Fibroblast of the aortic adventitia (primary cell): ENCODE data around the gene CLDN8. TPM values are rescaled to one million over a fixed set of nuclear protein-coding genes. Genes with fewer than 3 reads are reported as not detected.

ENCODE experiments used
- DNase-seq: peaks from one replicate; pipeline ENCODE4 v3.0.0-alpha.2; 2010; ENCODE audit warnings: low read depth
- H3K4me3 ChIP-seq: 2 replicates; pipeline ENCODE4 v1.5.1; 2011; ENCODE audit warnings: low read depth, mild to moderate bottlenecking, control low read depth, low read length, moderate library complexity
- total RNA-seq: library from RNA; depleted of rRNA; stranded (reverse); fragments of >200 nt; gene quantifications from 2 replicates; pipeline ENCODE4 v1.2.3, GENCODE V29; 2012; ENCODE audit warnings: low replicate concordance
- TF ChIP-seq, protein P1 (sequence below): IDR thresholded peaks from 2 replicates; pipeline ENCODE4 v1.5.1; 2011; ENCODE audit warnings: mild to moderate bottlenecking, low read length, control low read depth, inconsistent platforms; ENCODE audit not compliant: insufficient read depth

CLDN8 gene
- total RNA-seq, 1 donor = not detected

DNA sequence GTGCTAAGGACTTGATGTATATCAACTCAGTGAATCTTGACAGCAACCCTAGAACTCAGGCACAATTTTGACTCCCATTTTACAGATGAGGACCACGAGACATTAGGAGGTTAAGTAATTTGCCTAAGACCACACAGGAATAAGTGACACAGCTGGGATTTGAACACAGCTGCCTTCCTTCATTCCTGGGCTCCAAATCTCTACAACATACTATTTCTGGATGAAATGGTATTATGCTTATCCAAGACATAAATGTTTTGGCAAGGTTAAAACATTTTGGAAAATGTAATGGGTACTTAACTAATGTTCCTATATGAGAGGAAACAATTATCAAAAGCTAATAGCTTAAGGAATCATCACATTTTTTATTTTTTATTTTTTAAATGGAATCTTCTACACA is 4.8 kb downstream of the CLDN8 start:
- no peak for DNase-seq
- TF ChIP-seq, protein P1, sequence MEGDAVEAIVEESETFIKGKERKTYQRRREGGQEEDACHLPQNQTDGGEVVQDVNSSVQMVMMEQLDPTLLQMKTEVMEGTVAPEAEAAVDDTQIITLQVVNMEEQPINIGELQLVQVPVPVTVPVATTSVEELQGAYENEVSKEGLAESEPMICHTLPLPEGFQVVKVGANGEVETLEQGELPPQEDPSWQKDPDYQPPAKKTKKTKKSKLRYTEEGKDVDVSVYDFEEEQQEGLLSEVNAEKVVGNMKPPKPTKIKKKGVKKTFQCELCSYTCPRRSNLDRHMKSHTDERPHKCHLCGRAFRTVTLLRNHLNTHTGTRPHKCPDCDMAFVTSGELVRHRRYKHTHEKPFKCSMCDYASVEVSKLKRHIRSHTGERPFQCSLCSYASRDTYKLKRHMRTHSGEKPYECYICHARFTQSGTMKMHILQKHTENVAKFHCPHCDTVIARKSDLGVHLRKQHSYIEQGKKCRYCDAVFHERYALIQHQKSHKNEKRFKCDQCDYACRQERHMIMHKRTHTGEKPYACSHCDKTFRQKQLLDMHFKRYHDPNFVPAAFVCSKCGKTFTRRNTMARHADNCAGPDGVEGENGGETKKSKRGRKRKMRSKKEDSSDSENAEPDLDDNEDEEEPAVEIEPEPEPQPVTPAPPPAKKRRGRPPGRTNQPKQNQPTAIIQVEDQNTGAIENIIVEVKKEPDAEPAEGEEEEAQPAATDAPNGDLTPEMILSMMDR = no peak
- no peak overlapping the region for H3K4me3 ChIP-seq

DNA sequence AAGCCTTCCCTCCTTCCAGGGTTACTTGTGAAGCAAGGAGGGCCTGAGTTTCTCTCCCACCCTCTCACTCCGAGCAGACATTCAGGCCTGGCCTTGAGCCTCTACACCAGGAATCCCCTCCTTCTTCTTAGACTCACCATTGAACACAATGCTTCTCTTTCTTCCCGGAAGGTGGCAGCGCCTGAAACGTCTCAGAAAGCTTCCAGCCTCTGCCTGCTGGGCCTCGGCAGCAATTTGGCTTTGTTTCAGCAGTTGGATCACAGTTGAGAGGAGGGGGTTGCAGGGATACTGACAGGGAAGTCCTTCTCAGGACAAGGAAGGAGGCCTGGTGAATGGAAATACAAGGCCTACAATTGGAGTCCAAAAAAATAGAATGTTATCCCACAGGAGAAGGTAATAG is 6.3 kb downstream of the CLDN8 start:
- TF ChIP-seq, protein P1 = no peak
- no peak for DNase-seq
- H3K4me3 ChIP-seq = no peak overlapping the region

DNA sequence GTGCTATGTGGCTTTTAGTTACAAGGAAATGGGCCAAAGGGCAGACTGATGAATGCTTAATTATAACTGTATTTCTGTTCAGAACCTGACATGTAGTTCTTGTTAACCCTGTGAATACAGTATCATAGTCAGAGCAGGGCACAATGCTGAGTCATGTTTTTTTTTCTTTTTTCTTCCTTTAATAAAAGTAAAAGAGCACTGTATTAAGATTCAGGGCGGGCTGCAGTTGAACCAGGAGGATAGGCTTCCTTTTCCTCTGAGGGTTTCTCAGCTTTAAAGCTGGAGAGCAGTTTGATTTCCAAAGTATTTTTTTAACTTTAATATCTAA is 8.7 kb downstream of the CLDN8 start:
- TF ChIP-seq, protein P1 = no peak
- H3K4me3 ChIP-seq = no peak overlapping the region
- DNase-seq = no peak

DNA sequence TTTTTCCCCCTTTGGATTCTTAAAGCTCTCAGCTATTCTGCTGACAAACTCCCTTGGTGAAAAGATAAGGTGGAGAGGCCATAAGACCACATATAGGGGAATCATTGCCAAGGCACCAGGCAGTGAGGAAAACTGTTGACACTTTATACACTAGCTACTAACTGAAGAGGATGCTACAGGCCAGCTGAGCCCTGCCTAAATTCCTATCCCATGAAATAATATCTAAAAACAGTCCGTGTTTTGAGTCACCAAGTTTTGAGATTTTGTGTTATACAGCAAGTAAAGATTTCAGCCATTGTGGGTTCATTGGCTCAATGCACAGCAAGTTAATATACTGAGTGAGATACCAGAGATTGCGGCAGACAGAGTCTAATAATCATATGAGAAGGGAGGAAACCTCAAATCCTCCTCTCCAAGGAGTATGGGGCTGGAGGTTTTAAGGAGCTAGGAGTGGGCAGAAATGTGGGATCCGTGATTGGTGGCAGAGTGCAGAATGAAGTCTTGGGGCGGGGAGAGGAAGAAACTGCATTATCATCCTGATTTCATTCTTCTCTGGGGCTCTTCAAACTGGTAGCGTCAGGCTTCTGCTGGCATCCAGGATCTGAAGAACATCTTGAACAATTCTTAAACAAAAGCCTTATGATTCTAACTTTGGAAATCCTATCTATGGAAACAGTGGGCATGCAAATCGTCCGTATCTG is 9.2 kb downstream of the CLDN8 start:
- TF ChIP-seq, protein P1 = no peak
- DNase-seq = peak; percentile 4
- H3K4me3 ChIP-seq = no peak overlapping the region

DNA sequence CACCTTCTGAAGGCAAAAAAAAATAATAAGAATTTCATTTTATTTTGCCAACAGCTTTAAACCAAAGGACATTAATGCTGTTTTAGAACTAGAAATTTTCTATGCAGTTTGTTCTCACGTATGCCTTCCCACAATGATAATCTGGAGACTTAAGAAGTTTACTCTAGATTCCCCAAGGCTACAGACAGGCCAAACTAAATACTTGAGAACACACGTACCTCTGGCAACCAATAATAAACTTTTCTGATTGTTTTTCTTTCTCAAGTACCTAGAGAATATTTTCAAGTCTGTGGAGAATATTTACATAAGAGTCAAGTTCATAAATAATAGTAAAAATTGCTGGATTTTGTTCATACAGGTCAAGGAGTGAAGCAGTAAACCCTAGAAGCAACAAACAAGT is 15.9 kb downstream of the CLDN8 start:
- no peak for DNase-seq
- TF ChIP-seq, protein P1 = no peak
- H3K4me3 ChIP-seq = no peak overlapping the region

DNA sequence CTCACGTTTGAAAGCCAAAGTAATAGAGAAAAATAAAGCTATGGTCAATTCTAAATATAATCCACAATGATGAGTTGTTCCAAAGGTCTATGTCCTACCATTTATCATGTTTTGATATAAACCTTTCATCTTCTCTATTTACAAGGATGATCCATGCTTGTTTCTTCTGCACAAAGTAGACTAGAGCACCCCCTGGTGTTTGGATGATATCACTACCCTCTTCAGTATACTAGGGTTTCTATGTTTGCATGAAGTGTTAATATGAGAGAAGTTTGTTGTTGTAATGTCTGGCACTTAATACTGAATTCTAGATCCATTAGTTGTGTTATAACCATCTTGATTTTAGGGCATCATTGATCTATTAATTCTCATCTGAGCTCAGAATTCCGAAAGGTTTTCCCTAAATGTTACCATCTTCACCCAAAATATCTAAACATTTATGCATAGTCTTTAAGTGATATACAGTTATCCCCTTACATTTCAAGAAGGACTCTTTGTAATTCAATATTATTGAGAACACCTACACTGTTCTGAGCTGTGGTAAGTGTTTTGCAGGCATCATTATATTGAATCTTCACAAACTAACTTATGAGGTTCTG is 21.1 kb downstream of the CLDN8 start:
- peak; percentile 10 for DNase-seq
- TF ChIP-seq, protein P1 = peak; percentile 20
- no peak overlapping the region for H3K4me3 ChIP-seq

DNA sequence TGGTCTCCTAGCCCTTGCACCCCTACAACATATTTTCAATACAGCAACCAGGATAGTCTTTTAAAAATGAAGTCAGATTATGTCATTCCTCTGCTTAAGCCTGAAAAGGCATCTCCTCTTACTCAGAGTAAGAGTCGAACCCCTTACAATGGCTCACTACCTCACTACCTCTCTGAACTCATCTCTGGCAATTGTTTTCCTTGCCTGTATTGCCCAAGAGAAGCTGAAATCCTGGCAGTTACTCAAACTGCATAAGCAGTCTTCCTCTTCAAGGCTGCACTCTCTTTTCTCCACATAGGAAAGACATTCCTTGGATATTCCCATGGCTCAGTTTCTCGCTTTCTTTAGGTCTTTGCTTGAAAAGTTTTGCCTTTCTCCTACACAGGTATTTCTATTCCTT is 22.7 kb downstream of the CLDN8 start:
- no peak overlapping the region for H3K4me3 ChIP-seq
- TF ChIP-seq, protein P1 = no peak
- no peak for DNase-seq
